Measurements from ENCODE around the gene MYO7A.

MYO7A gene

DNA sequence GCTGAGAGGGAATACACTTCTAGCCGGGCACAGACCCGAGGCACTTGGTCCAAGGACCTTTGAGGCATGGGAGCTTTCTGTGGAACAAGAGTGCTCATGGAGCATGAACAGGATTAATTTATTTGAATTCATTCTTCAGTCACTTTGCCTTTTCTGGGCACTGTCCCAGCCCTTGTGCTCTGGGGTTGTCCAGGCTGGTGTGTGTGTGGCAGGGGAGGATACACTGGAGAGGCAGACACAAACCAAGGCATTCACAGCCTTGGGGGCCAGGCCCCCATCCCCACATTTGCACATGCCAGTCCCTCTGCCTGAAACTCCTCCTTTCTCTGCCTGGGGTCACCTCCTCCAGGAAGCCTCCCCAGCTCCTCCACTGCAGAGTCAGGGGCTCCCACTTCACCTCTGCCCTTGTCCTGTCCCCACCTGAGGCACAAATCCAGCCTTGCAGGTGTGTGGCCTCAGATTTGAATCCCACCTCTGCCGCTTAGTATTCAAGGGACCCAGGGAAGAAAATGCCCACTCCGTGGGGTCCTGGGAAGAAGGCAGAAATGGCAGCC is 55.5 kb downstream of the MYO7A start:
- peak; percentile 35 for DNase-seq (ENCODE audit: low read depth, low spot score)

DNA sequence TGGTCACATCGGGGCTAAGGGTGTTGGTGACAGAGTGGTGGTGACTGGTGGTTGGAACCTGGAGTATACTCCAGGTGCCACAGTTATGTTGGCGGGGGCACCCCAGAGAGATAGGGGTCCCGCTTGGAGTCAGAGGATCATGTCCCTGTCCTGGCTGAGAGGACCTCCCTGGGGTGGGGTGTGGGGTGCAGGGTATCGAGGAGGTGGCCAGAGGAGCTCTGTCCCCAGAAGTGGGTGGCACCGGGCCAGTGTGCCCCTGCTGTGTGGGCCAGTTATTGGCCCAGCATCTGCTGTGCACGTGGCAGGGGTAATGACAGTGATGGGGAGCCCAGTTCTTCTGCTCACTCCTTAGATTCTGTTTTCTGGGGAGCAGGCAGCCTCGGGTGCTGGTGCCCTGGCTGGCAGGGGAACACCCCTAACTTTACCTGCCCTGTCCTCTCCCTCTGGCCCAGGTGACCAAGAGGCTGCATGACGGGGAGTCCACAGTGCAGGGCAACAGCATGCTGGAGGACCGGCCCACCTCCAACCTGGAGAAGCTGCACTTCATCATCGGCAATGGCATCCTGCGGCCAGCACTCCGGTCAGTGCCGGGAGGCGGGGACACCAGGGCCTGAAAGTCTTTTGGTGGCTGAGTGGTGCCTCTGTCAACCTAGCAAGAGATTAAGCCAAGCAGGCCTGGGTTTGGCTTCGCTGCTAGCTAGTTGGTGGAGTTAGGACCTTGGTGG is 56.3 kb downstream of the MYO7A start:
- no peak for DNase-seq (ENCODE audit: low read depth, low spot score)

DNA sequence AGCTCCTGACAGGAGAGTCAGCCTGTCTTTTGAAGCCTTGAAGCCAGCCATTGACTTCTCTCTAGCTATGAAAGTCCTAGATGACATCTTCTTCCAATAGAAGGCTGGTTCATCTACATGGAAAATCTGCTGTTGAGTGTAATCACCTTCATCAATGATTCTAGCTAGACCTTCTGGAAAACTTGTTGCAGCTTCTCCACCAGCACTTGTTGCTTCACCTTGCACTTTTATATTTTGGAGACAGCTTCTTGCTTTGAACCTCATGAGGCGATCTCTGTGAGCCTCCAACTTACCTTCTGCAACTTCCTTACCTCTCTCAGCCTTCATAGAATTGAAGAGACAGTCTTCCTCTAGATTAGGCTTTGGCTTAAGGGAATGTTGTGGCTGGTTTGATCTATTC is 58.3 kb downstream of the MYO7A start:
- DNase-seq (ENCODE audit: low read depth, low spot score): no peak

GRCh38 chr11:77187111-77187750 is 59.2 kb downstream of the MYO7A start:
- no peak for DNase-seq (ENCODE audit: low read depth, low spot score)

DNA sequence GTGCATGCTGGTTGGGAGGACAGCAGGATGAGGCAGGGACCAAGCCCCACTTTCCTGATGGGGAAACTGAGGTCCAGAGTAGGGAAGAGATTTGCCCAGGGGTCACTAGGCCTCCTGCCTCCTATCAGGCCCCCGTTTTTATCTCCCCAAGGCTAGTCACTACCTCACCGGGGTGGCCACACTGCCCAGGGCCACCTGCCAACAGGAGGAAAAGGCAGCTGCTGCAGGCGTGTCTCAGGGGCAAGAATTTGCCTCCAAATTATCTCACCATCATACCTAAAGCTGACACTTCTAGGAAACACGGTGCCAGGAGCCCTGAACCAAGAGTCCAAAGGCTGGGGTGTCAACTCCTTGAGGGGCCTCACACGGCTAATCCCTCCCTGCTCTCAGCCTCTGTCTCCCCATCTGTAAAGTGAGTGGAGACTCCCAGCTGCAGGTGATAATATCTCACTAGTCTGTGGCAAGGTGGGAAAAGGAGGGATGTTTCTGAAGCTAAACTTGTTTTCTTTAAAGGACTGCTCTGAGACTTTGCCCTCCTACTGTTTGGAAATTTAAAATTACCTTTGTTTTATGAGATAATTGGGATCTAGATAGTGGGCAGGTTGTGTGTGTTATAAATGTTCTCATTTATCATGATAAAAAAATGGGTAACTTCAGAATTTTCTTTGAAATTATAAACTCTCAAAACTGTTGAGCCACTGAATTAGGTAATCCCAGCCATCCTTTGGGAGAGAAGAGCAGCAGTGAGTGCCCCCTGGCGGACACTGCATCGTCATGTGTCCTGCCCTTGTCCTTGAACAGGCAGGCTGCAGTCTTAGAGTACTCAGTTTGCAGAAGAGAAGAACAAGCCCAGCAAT is 60.0 kb downstream of the MYO7A start:
- DNase-seq (ENCODE audit: low read depth, low spot score): peak; percentile 88

GRCh38 chr11:77188633-77189491 is 60.8 kb downstream of the MYO7A start:
- DNase-seq (ENCODE audit: low read depth, low spot score): no peak

DNA sequence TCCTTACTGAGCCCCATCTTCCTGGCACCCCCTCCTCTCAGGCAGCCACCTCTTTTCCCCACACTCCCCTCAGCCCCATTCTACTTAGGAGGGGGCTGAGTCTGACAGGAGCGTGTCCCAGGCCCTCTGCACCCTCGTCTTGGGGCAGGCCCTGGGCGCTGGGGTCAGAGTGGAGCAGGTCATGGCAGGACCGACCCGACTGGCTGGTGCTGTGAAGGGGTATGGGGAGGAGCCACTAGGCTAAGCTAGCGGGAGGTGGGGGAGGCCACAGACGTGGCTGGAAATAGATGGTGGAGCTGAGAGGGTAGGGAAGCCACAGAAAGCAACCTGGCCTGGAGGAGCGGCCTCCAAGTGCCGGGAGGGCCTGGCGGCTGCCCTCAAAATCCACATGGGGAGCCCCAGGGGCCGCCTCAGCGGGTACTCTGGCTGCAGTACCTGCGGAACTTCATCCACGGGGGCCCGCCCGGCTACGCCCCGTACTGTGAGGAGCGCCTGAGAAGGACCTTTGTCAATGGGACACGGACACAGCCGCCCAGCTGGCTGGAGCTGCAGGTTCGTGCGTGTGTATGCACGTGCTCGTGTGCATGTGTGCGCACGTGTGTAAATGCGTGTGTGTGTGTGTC is 61.7 kb downstream of the MYO7A start:
- no peak for DNase-seq (ENCODE audit: low read depth, low spot score)

GRCh38 chr11:77190331-77191075 is 62.5 kb downstream of the MYO7A start:
- DNase-seq (ENCODE audit: low read depth, low spot score): no peak

- no peak for DNase-seq (ENCODE audit: low read depth, low spot score)
Observed at GRCh38 chr11:77191429-77191822, 63.4 kb downstream of the MYO7A start.

GRCh38 chr11:77191823-77192495 is 63.9 kb downstream of the MYO7A start:
- DNase-seq (ENCODE audit: low read depth, low spot score): peak; percentile 46

DNA sequence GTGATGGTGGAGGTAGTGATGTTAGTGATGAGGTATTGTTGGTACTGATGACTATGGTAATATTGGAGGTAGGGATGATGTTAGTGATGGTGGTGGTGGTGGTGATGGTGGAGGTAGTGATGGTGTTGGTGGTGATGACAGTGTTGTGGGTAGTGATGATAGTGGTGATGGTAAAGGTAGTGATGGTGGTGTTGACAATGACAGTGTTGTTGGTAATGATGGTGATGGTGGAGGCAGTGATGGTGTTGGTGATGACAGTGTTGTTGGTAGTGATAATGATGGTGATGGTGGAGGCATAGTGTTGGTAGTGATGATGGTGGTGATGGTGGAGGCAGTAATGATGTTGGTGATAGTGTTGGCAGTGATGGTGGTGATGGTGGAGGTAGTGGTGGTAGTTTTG is 65.1 kb downstream of the MYO7A start:
- no peak for DNase-seq (ENCODE audit: low read depth, low spot score)

- no peak for DNase-seq (ENCODE audit: low read depth, low spot score)
Observed at GRCh38 chr11:77193911-77194830, 66.1 kb downstream of the MYO7A start.

GRCh38 chr11:77195071-77195755 is 67.2 kb downstream of the MYO7A start:
- no peak for DNase-seq (ENCODE audit: low read depth, low spot score)

DNA sequence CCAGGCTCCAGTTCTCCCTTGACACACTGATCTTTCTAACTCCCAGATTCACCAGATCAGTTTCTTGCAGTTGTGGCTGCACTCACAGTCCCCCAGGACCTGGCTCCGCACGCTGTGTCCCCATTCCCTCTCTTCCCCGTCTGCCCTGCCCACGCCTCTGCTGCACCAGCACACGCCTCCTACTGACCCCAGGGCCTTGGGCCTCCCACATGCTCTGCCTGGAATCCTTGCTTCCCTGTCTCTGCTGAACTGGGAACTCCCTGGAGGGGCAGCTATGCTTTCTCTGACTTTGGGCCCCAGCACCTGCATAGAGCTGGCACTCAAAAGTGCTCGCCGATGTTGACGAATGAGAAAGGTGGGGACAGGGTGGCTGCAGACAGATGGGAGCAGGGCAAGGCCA is 68.9 kb downstream of the MYO7A start:
- no peak for DNase-seq (ENCODE audit: low read depth, low spot score)

DNA sequence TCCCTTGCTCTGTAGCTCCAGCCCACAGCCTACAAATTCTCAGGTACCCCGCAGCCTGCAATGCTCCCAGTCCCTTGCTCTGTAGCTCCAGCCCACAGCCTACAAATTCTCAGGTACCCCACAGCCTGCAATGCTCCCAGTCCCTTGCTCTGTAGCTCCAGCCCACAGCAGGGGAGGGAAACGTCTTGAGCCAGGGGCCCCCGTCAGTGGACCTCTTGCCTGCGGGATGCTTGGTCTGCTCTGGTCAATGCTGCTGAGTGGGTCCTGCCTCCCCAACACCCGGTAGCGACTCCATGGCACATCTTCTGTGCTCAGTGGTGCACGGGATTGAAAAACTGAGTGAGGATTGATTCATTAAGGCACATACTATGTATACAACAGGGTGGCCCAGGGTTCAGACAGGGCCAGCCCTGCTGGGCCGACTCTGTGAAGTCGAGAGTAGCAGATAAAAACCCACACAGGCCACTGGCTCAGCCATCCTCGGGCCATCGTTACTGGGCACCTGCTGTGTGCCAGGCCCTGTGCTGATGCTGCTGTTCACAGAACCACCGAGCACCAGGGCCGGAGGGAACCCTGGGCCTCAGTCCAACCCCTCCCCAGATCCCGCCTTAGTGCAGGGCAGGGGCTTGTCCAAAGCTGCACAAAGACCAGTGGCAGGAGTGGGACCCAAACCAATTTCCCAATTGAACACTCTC is 69.7 kb downstream of the MYO7A start:
- DNase-seq (ENCODE audit: low read depth, low spot score): no peak

- DNase-seq (ENCODE audit: low read depth, low spot score): no peak
Observed at GRCh38 chr11:77198440-77198849, 70.4 kb downstream of the MYO7A start.

GRCh38 chr11:77199137-77199745 is 71.2 kb downstream of the MYO7A start:
- DNase-seq (ENCODE audit: low read depth, low spot score): no peak

Data from astrocyte of the hippocampus (primary cell).